Left lobe of liver (tissue), 2 donors: ENCODE measurements around the gene SNAI1. TPM values are rescaled to one million over a fixed set of nuclear protein-coding genes. Genes with fewer than 3 reads are reported as not detected.
"Not testable (repeated sequence)": the region's sequence is repeated elsewhere in the genome, so short reads cannot be mapped to it uniquely, and the experiment has no call there.

Experiments used
- ATAC-seq: fragments of 200-7000 bp; cut with Tn5 transposase; one replicate; pipeline ENCODE4 v1.9.1; 2020; ENCODE audit warnings: mild to moderate bottlenecking, moderate library complexity
- DNase-seq: peaks from one replicate; pipeline ENCODE4 v3.0.0-alpha.2; 2020; ENCODE audit warnings: low spot score
- total RNA-seq: library from RNA; stranded (reverse); gene quantifications from one replicate; pipeline ENCODE4 v1.2.1, GENCODE V29; 2021
- donor health status: DM: no; HTN: no; CAD: no; lungs with moderate emphysema.
- donor health status: DM: no; HTN: yes; CAD: no.

SNAI1 gene
- total RNA-seq, 1 donor from 2014 or later, result 0.75 TPM

DNA sequence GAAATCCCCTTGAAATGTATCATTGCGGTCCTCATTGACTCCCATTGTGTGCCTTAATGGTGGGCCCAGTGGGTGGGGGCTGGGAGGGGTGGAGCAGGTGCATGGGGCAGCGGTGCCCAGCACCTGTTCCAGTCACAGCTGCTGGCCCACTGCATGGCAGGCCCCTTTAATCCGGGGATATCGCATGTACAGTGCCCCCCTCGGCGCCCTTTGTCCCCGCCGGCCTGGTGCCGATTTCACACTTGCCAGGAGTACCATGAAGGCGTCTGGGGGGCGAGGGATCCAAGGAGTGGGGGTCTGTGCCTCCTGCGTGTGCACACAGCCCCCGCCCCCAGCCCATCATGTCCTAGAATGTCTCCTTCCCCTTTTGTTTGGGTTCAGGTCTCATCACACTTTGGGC, 2.8 kb downstream of the SNAI1 start:
- no peak for DNase-seq
- ATAC-seq, result no peak

DNA sequence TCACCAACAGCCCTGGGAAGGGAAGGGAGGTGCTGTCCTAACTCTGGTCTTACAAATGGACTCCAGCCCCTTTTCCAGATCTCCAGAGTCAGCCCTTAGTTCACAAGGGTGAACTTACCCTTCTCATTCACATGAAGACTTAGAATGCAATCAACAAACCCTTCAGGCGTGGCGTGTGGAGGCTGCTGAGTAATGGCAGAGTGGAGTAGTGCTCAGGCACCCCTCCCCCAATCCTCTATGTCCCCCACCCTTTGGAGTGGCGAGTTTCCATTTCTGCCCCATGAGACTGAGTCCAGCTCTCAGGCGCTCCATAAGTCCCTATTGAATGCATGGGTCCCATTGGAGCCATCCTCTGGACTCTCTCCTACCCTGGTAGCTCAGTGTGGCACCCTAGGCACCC, 3.3 kb downstream of the SNAI1 start:
- no peak for ATAC-seq
- DNase-seq, result no peak

DNA sequence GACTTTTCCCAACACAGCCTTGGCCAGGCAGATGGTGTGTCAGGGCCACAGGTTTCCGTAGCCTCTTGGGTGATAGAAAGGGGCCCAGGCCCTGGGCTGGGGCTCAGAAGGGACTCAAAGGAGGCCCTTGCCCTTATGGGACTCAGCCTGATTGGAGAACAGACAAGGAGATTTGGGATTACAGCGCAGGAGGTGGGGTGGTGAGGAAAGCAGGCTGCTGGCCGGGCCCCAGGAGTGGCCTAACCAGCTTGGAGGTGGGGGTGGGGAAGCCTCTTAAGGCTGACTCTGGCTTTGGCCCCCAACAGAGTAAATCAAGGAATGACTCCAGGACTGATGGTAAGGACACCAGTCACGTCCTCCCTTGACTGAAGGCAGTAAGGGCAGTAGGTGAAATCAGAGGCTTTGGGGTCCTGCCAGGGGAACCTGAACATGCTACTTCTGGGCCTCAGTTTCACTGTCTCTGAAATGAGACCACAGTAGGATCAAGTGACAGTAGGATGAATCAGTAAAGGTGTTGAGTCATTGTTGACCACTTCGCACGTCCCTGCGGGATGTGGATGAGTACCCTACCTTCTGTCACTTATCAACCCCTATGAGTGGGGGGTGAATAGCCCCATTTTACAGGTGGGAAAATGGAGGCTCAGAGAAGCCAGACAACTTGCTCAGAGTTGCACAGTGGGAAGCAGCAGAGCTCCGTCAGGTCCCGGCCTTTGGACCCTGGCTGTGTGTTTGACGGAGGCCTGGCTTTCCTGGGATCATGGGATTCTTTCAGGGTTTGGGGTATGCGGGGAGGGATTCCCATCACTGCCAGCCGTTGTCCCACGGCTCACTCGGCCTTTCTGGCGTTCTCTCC, 4.5 kb downstream of the SNAI1 start:
- ATAC-seq, result no peak

DNA sequence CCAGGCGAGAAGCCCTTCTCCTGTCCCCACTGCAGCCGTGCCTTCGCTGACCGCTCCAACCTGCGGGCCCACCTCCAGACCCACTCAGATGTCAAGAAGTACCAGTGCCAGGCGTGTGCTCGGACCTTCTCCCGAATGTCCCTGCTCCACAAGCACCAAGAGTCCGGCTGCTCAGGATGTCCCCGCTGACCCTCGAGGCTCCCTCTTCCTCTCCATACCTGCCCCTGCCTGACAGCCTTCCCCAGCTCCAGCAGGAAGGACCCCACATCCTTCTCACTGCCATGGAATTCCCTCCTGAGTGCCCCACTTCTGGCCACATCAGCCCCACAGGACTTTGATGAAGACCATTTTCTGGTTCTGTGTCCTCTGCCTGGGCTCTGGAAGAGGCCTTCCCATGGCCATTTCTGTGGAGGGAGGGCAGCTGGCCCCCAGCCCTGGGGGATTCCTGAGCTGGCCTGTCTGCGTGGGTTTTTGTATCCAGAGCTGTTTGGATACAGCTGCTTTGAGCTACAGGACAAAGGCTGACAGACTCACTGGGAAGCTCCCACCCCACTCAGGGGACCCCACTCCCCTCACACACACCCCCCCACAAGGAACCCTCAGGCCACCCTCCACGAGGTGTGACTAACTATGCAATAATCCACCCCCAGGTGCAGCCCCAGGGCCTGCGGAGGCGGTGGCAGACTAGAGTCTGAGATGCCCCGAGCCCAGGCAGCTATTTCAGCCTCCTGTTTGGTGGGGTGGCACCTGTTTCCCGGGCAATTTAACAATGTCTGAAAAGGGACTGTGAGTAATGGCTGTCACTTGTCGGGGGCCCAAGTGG, 5.3 kb downstream of the SNAI1 start:
- no peak for DNase-seq
- ATAC-seq, result no peak

More for the DNA sequence above, 4.5 kb downstream of the SNAI1 start:
- no peak for DNase-seq

DNA sequence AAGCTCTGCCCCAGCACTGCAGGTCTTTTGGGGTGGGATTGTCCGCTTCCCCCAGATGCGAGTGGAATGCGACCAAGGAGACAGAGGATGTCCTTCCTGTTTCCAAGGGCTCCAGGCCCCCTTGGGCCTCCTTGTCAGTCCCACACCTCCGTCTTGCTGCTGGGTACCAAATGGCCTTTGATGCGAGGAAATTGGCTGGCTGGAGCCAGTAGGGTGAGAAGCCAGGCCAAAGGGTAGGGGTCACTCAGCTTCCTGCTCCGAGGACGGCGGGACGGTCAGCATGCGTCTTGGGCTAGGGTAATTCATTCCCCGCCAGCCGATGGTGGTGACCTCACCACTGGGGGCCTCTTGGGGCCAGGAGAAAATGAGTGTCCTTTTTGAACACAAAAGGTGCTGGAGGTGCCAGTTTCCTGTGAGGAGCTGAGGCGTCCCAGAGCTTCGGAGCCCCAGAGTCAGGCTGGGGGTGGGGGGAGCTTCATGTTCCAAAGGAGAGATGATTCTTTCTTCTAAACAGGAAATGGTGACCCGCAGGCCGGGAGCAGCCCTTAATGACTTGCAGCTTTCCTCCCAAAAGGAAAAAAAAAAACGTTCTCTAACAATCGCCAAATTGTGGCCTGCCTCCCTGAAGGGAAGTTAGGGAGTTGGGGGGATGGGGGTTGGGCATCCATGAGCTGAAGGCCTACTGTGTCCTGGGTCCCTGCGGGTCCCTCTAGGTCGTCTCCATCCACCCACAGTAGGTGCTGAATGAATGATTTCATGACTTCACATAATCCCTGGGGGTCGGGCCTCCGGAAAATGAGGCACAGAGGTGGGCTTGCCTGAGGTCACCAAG, 6.7 kb downstream of the SNAI1 start:
- DNase-seq, result no peak
- ATAC-seq, result peak; percentile 57

DNA sequence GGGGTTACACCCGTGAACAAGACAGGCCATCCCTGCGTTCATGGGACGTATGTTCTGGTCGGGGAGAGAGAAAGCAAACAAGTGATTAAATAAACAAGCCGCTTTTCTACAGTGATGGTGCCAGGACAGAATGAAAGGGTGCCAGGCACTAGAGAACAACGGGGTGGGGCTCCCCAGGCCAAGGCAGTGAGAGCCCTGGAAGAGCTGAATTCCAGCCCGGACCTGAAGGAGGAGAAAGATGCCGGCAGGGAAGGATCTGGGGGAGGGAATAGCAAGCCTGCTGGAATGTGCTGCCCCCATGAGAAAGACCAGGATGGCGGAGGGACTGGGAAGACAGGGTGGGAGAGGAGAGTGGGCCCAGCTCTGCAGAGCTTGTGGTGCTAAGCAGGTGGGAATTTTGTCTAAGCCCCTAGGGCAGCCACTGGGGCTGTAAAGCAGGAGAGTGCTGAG, 7.5 kb downstream of the SNAI1 start:
- peak; percentile 59 for ATAC-seq
- no peak for DNase-seq

DNA sequence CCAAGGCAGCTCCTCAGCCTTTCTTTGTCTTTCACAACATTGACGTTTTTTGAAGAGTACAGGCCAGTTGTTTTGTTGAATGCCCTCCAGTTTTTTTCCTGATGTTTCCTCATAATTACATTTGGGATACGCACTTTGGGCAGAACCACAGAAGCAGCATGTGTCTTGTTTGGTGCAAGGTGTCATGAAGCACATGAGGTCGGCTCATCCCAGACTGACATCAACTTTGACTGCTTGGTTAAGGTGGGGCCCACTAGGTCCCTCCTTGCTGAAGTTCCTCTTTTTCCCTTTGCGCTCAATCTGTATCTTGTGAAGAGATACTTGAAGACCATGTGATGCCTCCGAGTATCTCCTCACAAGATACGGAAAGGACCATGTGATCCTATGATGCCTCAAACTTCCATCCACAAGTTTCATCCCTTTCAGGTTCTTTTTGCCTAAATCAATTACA, 10.5 kb downstream of the SNAI1 start:
- ATAC-seq (no peak), DNase-seq (no peak)

DNA sequence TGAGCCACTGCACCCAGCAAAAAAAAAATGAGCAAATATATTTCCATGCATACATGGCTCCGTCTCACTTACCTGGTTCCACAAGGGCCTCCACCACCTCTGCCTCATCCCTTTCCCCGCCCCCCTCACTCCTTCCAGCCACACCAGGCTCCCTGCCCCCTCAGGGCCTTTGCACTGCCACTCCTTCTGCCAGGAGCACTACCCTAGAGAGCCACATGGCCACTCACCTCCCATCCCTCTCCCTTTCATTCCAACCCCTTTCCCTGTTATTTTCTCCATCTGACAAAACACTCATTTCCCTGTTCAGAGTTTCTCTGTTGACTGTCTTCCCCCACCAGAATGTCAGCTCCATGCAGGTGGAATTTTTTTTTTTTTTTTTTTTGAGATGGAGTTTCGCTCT, 12.8 kb downstream of the SNAI1 start:
- ATAC-seq, result no peak

DNA sequence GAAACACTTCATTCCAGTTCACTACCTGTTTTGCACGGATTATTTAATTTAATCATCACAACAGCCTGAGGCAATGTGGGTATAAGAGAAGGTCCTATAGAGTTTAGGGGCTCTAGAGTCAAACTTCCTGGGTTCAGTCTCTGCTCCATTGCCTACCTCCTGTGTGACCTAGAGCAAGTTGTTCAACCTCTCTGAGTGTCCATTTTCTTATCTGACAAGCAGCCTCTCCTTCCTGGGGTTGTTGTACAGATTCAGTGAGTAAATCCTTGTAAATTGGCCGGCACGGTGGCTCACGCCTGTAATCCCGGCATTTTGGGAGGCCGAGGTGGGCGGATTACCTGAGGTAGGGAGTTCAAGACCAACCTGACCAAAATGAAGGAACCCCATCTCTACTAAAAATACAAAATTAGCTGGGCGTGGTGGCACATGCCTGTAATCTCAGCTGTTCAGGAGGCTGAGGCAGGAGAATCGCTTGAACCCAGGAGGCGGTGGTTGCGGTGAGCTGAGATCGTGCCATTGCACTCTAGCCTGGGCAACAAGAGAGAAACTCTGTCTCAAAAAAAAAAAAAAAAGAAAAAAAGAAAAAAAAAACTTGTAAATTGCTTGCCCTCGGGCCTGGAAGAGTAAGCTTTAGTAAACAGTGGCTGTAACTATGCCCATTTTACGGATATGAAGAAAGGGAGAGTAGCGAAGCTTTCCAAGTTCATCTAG, 15.9 kb downstream of the SNAI1 start:
- DNase-seq, ATAC-seq: not testable (repeated sequence)

More for the DNA sequence above, 12.8 kb downstream of the SNAI1 start:
- DNase-seq, result no peak

DNA sequence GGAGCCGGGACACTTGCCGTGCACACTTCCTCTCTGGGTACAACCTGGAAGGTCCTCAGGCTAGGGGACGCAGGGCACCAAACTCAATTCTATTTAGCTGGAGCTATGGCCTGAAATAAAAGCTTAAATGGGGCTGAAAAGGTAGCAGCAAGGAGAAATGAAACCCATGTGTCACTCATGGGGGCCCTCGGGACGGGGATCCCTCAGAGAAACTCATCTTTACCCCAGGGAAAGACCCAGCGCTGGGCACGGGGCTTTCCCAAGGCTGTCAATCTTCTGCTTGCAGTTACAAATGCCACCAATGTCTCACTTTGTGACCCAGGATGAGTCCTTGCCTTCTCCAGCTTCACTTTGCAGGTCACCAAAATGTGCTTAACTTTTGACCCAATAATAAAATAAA, 16.5 kb downstream of the SNAI1 start:
- ATAC-seq, result no peak

DNA sequence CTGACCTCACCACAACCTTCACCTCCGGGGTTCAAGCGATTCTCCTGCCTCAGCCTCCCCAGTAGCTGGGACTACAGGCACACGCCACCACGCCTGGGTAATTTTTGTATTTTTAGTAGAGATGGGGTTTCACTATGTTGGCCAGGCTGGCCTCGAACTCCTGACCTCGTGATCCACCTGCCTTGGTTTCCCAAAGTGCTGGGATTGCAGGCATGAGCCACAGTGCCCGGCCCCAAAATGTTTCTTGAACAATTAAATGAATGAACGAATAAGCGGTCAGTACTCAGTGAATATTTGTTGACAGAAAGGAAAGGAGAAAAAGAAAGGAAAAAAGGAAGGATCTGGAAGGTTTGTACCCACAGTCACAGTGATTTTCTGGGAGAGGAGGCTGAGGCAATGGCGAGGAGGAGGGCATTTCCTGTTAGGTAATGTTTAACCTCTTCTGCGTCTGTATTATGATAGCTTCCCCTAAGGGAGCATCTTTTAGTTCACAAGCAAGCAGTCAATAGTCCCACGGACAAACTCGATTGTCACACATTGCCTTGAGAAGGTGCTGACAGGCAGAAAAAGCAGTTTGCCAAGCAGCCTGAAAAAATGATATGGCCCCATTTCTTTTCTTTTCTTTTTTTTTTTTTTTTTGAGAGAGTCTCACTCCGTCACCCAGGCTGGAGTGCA, 17.9 kb downstream of the SNAI1 start:
- not testable (repeated sequence) for DNase-seq, ATAC-seq

More for the DNA sequence above, 16.5 kb downstream of the SNAI1 start:
- no peak for DNase-seq

DNA sequence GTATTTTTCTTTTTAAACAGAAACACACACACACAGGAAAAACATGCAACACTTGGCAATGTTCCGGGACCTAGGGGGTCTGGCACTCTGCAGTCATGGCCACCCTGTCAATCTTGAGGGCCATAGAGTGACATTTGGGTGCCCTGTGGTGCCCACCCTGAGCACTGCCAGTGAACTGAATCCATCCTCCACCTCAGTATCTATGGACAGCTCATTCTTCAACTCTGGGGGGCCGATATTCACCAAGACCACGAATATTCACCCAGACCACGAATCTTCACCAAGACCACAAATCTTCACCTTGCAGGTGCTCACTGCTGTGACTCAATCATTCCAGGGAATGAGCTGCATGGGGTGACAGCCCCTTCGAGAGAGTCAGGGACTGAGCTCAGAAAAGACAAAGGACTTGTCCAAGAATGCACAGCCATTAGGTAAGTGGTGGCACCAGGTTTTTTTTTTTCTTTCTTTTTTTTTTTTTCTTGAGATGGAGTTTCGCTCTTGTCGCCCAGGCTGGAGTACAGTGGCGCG, 19.1 kb downstream of the SNAI1 start:
- DNase-seq (no peak), ATAC-seq (no peak)

DNA sequence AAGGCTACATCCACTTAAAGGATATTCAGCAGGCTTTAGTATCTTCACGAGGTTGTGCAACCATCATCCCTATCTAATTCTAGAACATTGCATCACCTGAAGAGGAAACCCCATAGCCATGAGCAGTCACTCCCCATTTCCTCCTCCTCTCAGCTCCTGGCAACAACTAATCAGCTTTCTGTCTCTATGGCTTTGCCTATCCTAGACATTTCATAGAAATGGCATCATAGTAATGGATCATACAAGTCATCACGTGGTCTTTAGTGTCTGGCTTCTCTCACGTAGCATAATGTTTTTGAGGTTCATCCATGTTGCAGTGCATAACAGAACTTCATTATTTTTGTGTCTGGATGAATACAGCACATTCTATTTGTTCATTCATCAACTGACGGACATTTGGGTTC, 20.5 kb downstream of the SNAI1 start:
- no peak for ATAC-seq
- no peak for DNase-seq

DNA sequence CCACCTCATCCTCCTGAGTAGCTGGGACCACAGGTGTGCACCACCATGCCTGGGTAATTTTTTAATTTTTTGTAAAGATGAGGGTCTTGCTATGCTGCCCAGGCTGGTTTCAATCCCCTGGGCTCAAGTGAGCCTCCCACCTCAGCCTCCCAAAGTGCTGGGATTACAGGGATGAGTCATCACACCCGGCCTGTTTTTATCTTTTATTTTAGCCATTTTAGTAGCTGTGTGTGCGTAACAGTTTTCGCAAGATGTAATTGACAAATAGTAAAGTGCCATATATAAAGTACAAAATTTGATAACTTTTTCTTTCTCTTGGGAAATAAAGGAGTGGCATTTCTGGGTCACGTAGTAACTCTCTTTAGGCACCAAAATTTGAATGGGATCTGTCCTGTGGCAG, 21.4 kb downstream of the SNAI1 start:
- no peak for DNase-seq
- ATAC-seq, result no peak

DNA sequence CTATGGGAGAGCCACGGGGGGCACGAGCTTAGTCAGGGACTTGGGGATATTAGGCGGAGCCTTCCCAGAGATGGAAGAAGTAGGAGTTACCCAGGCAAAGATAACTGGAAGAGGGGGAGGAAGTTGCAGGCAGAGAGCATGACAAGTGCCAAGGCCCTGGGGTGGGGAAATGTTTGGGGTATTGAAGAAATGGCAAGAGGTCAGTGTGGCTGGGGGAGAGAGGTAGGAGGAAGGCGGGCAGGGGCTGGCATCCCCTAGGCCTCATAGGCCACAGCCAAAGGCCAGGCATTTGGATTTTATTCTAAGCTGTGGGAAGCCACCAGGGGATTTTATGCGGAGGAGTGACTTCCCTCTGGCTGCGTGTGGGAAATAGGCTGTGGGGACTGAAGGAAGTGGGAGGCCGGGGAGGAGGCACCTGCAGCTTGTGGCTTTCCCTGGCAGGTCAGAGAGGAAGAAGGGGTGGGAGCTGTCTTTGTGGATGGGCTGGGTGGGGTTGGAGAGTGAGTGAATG, 22.7 kb downstream of the SNAI1 start:
- ATAC-seq (no peak), DNase-seq (no peak)

DNA sequence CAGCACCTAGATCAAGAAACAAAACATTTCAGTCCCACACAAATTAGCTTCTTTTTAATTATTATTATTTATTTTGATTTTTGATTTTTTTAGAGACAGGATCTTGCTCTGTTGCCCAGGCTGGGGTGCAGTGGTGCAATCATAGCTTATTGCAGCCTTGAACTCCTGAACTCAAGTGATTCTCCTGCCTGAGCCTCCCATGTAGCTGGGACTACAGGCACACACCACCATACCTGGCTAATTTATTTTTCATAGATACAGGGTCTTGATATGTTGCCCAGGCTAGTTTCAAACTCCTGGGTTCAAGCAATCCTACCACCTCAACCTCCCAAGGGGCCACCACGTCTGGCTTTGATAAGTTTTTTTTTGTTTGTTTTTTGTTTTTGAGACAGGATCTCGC, 24.6 kb downstream of the SNAI1 start:
- no peak for ATAC-seq
- DNase-seq, result no peak

DNA sequence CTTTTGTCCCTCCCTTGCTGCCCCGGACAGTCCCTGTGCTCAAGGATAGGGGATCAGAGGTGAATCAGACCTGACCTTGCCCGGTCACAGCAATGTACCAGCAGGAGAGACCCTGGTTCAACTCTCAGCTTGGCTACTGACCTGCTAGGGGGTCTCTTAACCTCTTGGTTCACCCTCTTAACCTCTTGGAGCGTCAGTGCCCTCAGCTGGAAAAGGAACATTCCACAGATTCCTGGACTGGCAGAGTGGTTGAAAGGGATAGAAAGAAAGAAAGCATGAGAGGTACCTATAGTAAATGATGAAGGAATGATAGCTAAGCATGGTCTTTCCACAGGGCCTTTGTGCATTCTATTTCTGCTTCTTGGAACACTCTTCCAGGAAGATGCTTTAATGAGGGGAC, 25.2 kb downstream of the SNAI1 start:
- ATAC-seq (no peak), DNase-seq (no peak)

DNA sequence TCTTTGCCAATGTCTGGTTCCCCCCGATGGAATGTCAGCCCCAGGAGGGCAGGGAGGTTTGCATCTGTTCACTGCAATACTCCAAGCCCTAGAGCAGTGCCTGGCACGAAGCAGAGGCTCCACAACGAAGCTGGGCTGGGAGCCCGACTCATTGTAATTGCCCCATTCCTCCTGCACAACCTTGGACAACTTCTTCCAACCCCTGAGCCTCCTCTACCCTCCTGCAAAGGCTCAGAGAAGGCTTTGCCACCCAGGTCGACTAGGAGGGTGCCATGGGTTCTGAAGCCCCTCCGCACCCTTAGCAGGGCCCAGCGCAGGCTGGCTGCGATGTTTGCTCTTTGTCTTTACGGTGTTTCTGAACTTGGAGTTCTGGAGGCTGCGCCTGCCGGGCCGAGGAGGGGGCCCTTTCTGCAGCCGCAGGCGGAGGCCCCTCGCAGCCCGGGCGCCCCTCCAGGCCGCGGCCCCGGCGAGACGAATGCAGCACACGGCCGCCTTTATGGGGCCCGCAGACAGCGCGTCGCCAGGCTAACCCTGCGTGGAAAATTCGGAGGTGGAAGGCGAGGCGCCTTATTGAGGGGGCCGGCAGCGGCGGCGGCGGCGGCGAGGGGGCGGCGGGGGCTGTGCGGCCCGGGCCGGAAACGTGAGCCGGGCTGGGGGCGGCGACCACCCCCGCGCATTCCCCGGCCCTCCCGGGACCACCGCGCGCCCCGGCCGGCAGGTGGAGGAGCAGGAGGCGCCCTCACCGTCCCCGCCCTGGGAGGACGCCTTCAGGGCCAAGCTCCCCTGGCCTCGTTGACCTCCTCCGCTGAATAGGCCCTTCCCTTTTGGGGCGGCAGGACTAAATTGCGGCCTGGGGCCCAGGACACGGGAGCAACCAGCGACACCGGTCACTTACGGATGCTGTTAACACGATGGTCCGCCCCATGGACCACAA, 27.0 kb downstream of the SNAI1 start:
- ATAC-seq (peak; percentile 53), DNase-seq (no peak)
